Liver (tissue), 3 donors: ENCODE results near the gene IGF1.
"Not testable (repeated sequence)": the region's sequence is repeated elsewhere in the genome, so short reads cannot be mapped to it uniquely, and the experiment has no call there.

Experiments
- RAD21 ChIP-seq, 2 donors: IDR thresholded peaks; 2 replicates each; pipeline ENCODE4 v1.6.1; 2016; ENCODE audit warnings: antibody characterized with exemption in 2 of 2, mild to moderate bottlenecking in 2 of 2
- SP1 ChIP-seq: IDR thresholded peaks from 2 replicates; pipeline ENCODE4 v1.6.1; 2018; ENCODE audit warnings: antibody characterized with exemption, mild to moderate bottlenecking
- TAF1 ChIP-seq: conservative IDR thresholded peaks from 2 replicates; pipeline ENCODE4 v1.6.1; 2016; ENCODE audit warnings: antibody characterized with exemption, mild to moderate bottlenecking
- YY1 ChIP-seq: IDR thresholded peaks from 2 replicates; pipeline ENCODE4 v1.6.1; 2016; ENCODE audit warnings: antibody characterized with exemption, mild to moderate bottlenecking
- TF ChIP-seq, protein P1 (sequence below): fragments of 150-350 bp; IDR thresholded peaks from 2 replicates; pipeline ENCODE4 v1.5.1; 2017; ENCODE audit warnings: improper control_type of control experiment, low read depth, low read length; ENCODE audit not compliant: missing input control
- TF ChIP-seq, protein P2 (sequence below): IDR thresholded peaks from 2 replicates; pipeline ENCODE4 v1.6.1; 2016; ENCODE audit warnings: antibody characterized with exemption
- TF ChIP-seq, protein P3 (sequence below): IDR thresholded peaks from 2 replicates; pipeline ENCODE4 v1.6.1; 2016; ENCODE audit warnings: antibody characterized with exemption
- donor health status: healthy.
- donor health status: healthy.

DNA sequence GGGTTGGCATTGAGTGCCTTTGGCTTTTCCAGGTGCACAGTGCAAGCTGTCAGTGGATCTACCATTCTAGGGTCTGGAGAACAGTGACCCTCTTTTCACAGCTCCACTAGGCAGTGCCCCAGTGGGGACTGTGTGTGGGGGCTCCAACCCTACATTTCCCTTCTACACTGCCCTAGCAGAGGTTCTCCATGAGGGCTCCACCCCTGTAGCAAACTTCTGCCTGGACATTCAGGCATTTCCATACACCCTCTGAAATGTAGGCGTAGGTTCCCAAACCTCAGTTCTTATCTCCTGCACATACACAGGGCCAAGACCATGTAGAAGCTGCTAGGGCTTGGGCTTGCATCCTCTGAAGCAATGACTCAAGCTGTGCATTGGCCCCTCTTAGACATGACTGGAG lies 126.1 kb downstream of the IGF1 start:
- TF ChIP-seq, protein P1, sequence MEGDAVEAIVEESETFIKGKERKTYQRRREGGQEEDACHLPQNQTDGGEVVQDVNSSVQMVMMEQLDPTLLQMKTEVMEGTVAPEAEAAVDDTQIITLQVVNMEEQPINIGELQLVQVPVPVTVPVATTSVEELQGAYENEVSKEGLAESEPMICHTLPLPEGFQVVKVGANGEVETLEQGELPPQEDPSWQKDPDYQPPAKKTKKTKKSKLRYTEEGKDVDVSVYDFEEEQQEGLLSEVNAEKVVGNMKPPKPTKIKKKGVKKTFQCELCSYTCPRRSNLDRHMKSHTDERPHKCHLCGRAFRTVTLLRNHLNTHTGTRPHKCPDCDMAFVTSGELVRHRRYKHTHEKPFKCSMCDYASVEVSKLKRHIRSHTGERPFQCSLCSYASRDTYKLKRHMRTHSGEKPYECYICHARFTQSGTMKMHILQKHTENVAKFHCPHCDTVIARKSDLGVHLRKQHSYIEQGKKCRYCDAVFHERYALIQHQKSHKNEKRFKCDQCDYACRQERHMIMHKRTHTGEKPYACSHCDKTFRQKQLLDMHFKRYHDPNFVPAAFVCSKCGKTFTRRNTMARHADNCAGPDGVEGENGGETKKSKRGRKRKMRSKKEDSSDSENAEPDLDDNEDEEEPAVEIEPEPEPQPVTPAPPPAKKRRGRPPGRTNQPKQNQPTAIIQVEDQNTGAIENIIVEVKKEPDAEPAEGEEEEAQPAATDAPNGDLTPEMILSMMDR = not testable (repeated sequence)
- TF ChIP-seq TAF1; YY1; SP1; RAD21 (IDR thresholded peaks at IDR 0.05): not testable (repeated sequence)
- TF ChIP-seq, protein P2, sequence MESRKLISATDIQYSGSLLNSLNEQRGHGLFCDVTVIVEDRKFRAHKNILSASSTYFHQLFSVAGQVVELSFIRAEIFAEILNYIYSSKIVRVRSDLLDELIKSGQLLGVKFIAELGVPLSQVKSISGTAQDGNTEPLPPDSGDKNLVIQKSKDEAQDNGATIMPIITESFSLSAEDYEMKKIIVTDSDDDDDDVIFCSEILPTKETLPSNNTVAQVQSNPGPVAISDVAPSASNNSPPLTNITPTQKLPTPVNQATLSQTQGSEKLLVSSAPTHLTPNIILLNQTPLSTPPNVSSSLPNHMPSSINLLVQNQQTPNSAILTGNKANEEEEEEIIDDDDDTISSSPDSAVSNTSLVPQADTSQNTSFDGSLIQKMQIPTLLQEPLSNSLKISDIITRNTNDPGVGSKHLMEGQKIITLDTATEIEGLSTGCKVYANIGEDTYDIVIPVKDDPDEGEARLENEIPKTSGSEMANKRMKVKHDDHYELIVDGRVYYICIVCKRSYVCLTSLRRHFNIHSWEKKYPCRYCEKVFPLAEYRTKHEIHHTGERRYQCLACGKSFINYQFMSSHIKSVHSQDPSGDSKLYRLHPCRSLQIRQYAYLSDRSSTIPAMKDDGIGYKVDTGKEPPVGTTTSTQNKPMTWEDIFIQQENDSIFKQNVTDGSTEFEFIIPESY = not testable (repeated sequence)
- TF ChIP-seq, protein P3, sequence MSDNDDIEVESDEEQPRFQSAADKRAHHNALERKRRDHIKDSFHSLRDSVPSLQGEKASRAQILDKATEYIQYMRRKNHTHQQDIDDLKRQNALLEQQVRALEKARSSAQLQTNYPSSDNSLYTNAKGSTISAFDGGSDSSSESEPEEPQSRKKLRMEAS = not testable (repeated sequence)
